H1 (cell line): ENCODE measurements around the gene CTNNA3. TPM values are rescaled to one million over a fixed set of nuclear protein-coding genes. Genes with fewer than 3 reads are reported as not detected.

Experiments used
- CTCF ChIA-PET: fragments of 300-600 bp; sonication (Branson Sonifier 250); formaldehyde crosslinking; loops from one replicate; lab custom pipeline; 2021; ENCODE audit not compliant: partially characterized antibody; lab: Charles Lee
- POLR2A ChIA-PET: fragments of 300-600 bp; sonication (Branson Sonifier 250); formaldehyde crosslinking; loops from one replicate; lab custom pipeline; 2021; ENCODE audit warnings: inconsistent platforms; ENCODE audit not compliant: partially characterized antibody; lab: Charles Lee
- DNase-seq, 2 experiments: peaks; one replicate each; pipeline versions ENCODE4 v3.0.0 to v3.0.0-alpha.2; 2010 to 2022; ENCODE audit warnings: low spot score in 2 of 2, low read depth in 1 of 2, mixed read lengths in 1 of 2
- FAIRE-seq: peaks from 2 replicates; lab custom pipeline; 2011; peaks lifted over from hg19 to GRCh38; lab: Jason Lieb, UNC
- H2AFZ ChIP-seq: 2 replicates; pipeline ENCODE4 v1.8.1; 2012; ENCODE audit warnings: low read length, inconsistent platforms
- H2AK5ac ChIP-seq: 2 replicates; pipeline ENCODE4 v1.6.1; 2013; ENCODE audit warnings: low read depth, low read length
- H2BK120ac ChIP-seq: replicated peaks from 2 replicates; pipeline ENCODE3; 2013; ENCODE audit warnings: low read depth, low read length, inconsistent platforms
- H2BK12ac ChIP-seq: 2 replicates; pipeline ENCODE4 v1.6.1; 2013; ENCODE audit warnings: low read depth, low read length
- H2BK15ac ChIP-seq: 2 replicates; pipeline ENCODE4 v1.6.1; 2013; ENCODE audit warnings: low read length
- H2BK20ac ChIP-seq: 2 replicates; pipeline ENCODE4 v1.6.1; 2013; ENCODE audit warnings: low read length
- H2BK5ac ChIP-seq: 2 replicates; pipeline ENCODE4 v1.6.1; 2013; ENCODE audit warnings: low read depth, low read length
- H3K14ac ChIP-seq: 2 replicates; pipeline ENCODE4 v1.6.1; 2013; ENCODE audit warnings: inconsistent platforms; ENCODE audit not compliant: insufficient read length
- H3K18ac ChIP-seq: 2 replicates; pipeline ENCODE4 v1.6.1; 2013; ENCODE audit warnings: low read length; ENCODE audit errors: extremely low read depth
- H3K23ac ChIP-seq: 2 replicates; pipeline ENCODE4 v1.6.1; 2013; ENCODE audit warnings: inconsistent platforms; ENCODE audit not compliant: insufficient read length
- H3K23me2 ChIP-seq: 2 replicates; pipeline ENCODE4 v1.6.1; 2013; ENCODE audit warnings: low read depth, low read length
- H3K27ac ChIP-seq: 2 replicates; pipeline ENCODE4 v1.6.1; 2011; ENCODE audit warnings: low read depth, low read length, inconsistent platforms
- H3K27me3 ChIP-seq, 4 experiments: replicated peaks in 1 of 4; 1 replicate in 1 of 4; 2 replicates in 3 of 4; pipeline versions ENCODE4 v1.6.1 to v1.8.1; 2011 to 2013; ENCODE audit warnings: low read length in 3 of 4, mild to moderate bottlenecking in 3 of 4, inconsistent platforms in 2 of 4, mixed read lengths in 2 of 4, moderate library complexity in 1 of 4; ENCODE audit not compliant: control insufficient read depth in 3 of 4, insufficient read depth in 3 of 4; ENCODE audit errors: extremely low read depth in 1 of 4
- H3K36me3 ChIP-seq, 4 experiments: 2 replicates each; pipeline versions ENCODE4 v1.6.1 to v1.8.1; 2011 to 2013; ENCODE audit warnings: mild to moderate bottlenecking in 4 of 4, low read length in 3 of 4, moderate library complexity in 2 of 4, control low read depth in 1 of 4, inconsistent platforms in 1 of 4; ENCODE audit not compliant: insufficient read depth in 4 of 4, control insufficient read depth in 2 of 4
- H3K4ac ChIP-seq: replicated peaks from 2 replicates; pipeline ENCODE3; 2013; ENCODE audit warnings: low read length, low read depth, mixed read lengths, inconsistent platforms; ENCODE audit not compliant: insufficient read length
- H3K4me1 ChIP-seq, 4 experiments: replicated peaks in 1 of 4; 1 replicate in 1 of 4; 2 replicates in 3 of 4; pipeline versions ENCODE4 v1.6.1 to v1.8.1; 2011 to 2013; ENCODE audit warnings: low read length in 3 of 4, inconsistent platforms in 2 of 4, mixed read lengths in 1 of 4; ENCODE audit not compliant: insufficient read depth in 4 of 4, control insufficient read depth in 3 of 4
- H3K4me2 ChIP-seq, 2 experiments: 2 replicates each; pipeline versions ENCODE4 v1.6.1 to v1.8.1; 2011 to 2013; ENCODE audit warnings: low read depth in 2 of 2, low read length in 2 of 2, control low read depth in 1 of 2, inconsistent platforms in 1 of 2, mild to moderate bottlenecking in 1 of 2; ENCODE audit not compliant: insufficient read depth in 1 of 2
- H3K4me3 ChIP-seq, 4 experiments: fragments of 200-600, 300-600 bp in 1 of 4; sonication (generic), shearing (Covaris generic), sonication (Bioruptor Twin) in 1 of 4; 2 replicates each; pipeline versions ENCODE4 v1.5.1 to v1.8.1; 2011 to 2016; ENCODE audit warnings: low read length in 4 of 4, low read depth in 3 of 4, control low read depth in 2 of 4, inconsistent platforms in 2 of 4, mild to moderate bottlenecking in 2 of 4, mixed read lengths in 1 of 4, moderate library complexity in 1 of 4; ENCODE audit not compliant: insufficient read depth in 2 of 4; ENCODE audit errors: extremely low read depth in 1 of 4
- H3K56ac ChIP-seq: replicated peaks from 2 replicates; pipeline ENCODE3; 2013; ENCODE audit warnings: low read depth, mild to moderate bottlenecking, mixed read lengths, low read length, inconsistent platforms; ENCODE audit not compliant: insufficient read length
- H3K79me1 ChIP-seq: 2 replicates; pipeline ENCODE4 v1.6.1; 2013; ENCODE audit warnings: low read depth, low read length, control low read depth
- H3K79me2 ChIP-seq, 2 experiments: 2 replicates each; pipeline versions ENCODE4 v1.6.1 to v1.8.1; 2012 to 2013; ENCODE audit warnings: low read length in 2 of 2, mild to moderate bottlenecking in 2 of 2, inconsistent platforms in 1 of 2; ENCODE audit not compliant: insufficient read depth in 2 of 2, control insufficient read depth in 1 of 2
- H3K9ac ChIP-seq, 4 experiments: replicated peaks in 1 of 4; 1 replicate in 1 of 4; 2 replicates in 3 of 4; pipeline versions ENCODE4 v1.6.1 to v1.8.1; 2011 to 2013; ENCODE audit warnings: low read depth in 3 of 4, low read length in 3 of 4, control low read depth in 2 of 4, mild to moderate bottlenecking in 2 of 4, moderate library complexity in 2 of 4, inconsistent platforms in 1 of 4; ENCODE audit errors: extremely low read depth in 1 of 4
- H3K9me3 ChIP-seq, 2 experiments: 2 replicates each; pipeline versions ENCODE4 v1.6.1 to v1.8.1; 2012 to 2013; ENCODE audit warnings: mild to moderate bottlenecking in 2 of 2, moderate library complexity in 2 of 2, control low read depth in 1 of 2, inconsistent platforms in 1 of 2, low read depth in 1 of 2, low read length in 1 of 2, mixed read lengths in 1 of 2; ENCODE audit not compliant: insufficient read depth in 2 of 2
- H4K20me1 ChIP-seq, 2 experiments: replicated peaks in 1 of 2; 2 replicates each; pipeline versions ENCODE3 to v1.8.1; 2011 to 2013; ENCODE audit warnings: inconsistent platforms in 2 of 2, low read length in 2 of 2, mild to moderate bottlenecking in 1 of 2; ENCODE audit not compliant: insufficient read depth in 2 of 2, control insufficient read depth in 1 of 2
- H4K5ac ChIP-seq: 2 replicates; pipeline ENCODE4 v1.6.1; 2013; ENCODE audit warnings: low read length, low read depth, mixed read lengths, inconsistent platforms; ENCODE audit not compliant: insufficient read length
- H4K8ac ChIP-seq: 2 replicates; pipeline ENCODE4 v1.8.0; 2013; ENCODE audit warnings: mild to moderate bottlenecking, moderate library complexity, low read length, inconsistent platforms; ENCODE audit not compliant: insufficient read depth; ENCODE audit errors: extremely low read depth
- H4K91ac ChIP-seq: replicated peaks from 2 replicates; pipeline ENCODE3; 2013; ENCODE audit warnings: low read length, mixed read lengths, inconsistent platforms; ENCODE audit not compliant: insufficient read length
- CBX8 ChIP-seq: fragments of 300-800, 300-1000 bp; sonication (generic); IDR thresholded peaks from 2 replicates; pipeline ENCODE4 v1.7.1; 2016; ENCODE audit warnings: low read depth, low read length, borderline replicate concordance
- EZH2 ChIP-seq: fragments of 200-600 bp; sonication (generic); IDR thresholded peaks from 2 replicates; pipeline ENCODE4 v1.7.1; 2012; ENCODE audit warnings: low read depth, mild to moderate bottlenecking, moderate library complexity, low read length, inconsistent platforms; ENCODE audit not compliant: severe bottlenecking
- HDAC6 ChIP-seq: IDR thresholded peaks from one replicate; pipeline ENCODE4 v1.7.1; 2012; ENCODE audit warnings: low read depth, mild to moderate bottlenecking, inconsistent platforms, low read length, moderate library complexity
- KDM4A ChIP-seq: IDR thresholded peaks from one replicate; pipeline ENCODE4 v1.7.1; 2012; ENCODE audit warnings: low read depth, mild to moderate bottlenecking, moderate library complexity, low read length, inconsistent platforms; ENCODE audit not compliant: severe bottlenecking
- MAX ChIP-seq: IDR thresholded peaks from 2 replicates; pipeline ENCODE4 v1.6.1; 2012; ENCODE audit warnings: inconsistent platforms
- POU5F1 ChIP-seq: IDR thresholded peaks from 2 replicates; pipeline ENCODE4 v1.6.1; 2011; ENCODE audit warnings: low read depth, mild to moderate bottlenecking, low read length, moderate library complexity
- RAD21 ChIP-seq, 2 experiments: IDR thresholded peaks in 1 of 2; conservative IDR thresholded peaks in 1 of 2; 2 replicates each; pipeline ENCODE4 v1.6.1; 2011; ENCODE audit warnings: low read depth in 2 of 2, low read length in 2 of 2, improper control_type of control experiment in 1 of 2, inconsistent platforms in 1 of 2, mild to moderate bottlenecking in 1 of 2, moderate library complexity in 1 of 2
- SAP30 ChIP-seq: fragments of 300-600 bp; sonication (generic); IDR thresholded peaks from 2 replicates; pipeline ENCODE4 v1.7.1; 2012; ENCODE audit warnings: low read length, moderate library complexity, mild to moderate bottlenecking, inconsistent platforms; ENCODE audit not compliant: insufficient read depth, insufficient replicate concordance
- SIRT6 ChIP-seq: IDR thresholded peaks from one replicate; pipeline ENCODE4 v1.7.1; 2012; ENCODE audit warnings: low read length, inconsistent platforms
- polyA plus RNA-seq, 7 experiments: library from polyadenylated mRNA; depleted of rRNA in 3 of 7; stranded (reverse) in 5 of 7; unstranded in 2 of 7; fragments of >200 nt in 5 of 7; fragments of 200-250 nt in 2 of 7; gene quantifications; 1 replicate in 5 of 7; 2 replicates in 1 of 7; 4 replicates in 1 of 7; pipeline versions ENCODE4 v1.2.1 to v1.2.3, GENCODE V29; 2011 to 2013; ENCODE audit warnings: missing spikeins in 2 of 7, mixed read lengths in 2 of 7
- total RNA-seq: library from RNA; stranded (reverse); fragmentation: NEBNext Ultra II Directional; extraction: Animal tissue kit (Norgen Biotek cat#: 25700); gene quantifications from 2 replicates; pipeline ENCODE4 v1.2.1, GENCODE V29; 2021

Gene CTNNA3
- total and polyA plus RNA-seq, 2 of the 8 experiments (the other 6 are each of a cell fraction or from before 2014, with no cell fraction given): 1.3 to 1.5 TPM

- Histone ChIP-seq H4K8ac (no peak overlapping the region), H2BK5ac (no peak overlapping the region), H3K9me3 (no peaks in the 10 kb centered on the region), H3K23ac (no peak overlapping the region), H3K4me3 (no peak overlapping the region), H3K9ac (no peak overlapping the region), H3K27me3 (no peaks in the 10 kb centered on the region), H3K14ac (no peak overlapping the region), H3K27ac (no peak overlapping the region), H3K56ac (no peak overlapping the region), H2BK20ac (no peak overlapping the region), H2AK5ac (no peak overlapping the region), H3K18ac (no peak overlapping the region), H2BK15ac (no peak overlapping the region), H2AFZ (no peak overlapping the region), H3K4me2 (no peak overlapping the region), H4K91ac (no peak overlapping the region), H2BK12ac (no peak overlapping the region), H3K79me2 (no peaks in the 10 kb centered on the region), H3K4me1 (no peaks in the 10 kb centered on the region), H3K79me1 (no peaks in the 10 kb centered on the region), H3K36me3 (no peaks in the 10 kb centered on the region), H4K20me1 (no peaks in the 10 kb centered on the region), H4K5ac (no peak overlapping the region), H3K4ac (no peak overlapping the region), H2BK120ac (no peak overlapping the region), H3K23me2 (no peaks in the 10 kb centered on the region)
- CTCF ChIA-PET: no interaction called here
- FAIRE-seq (no peak), DNase-seq (no peak)
- TF ChIP-seq HDAC6 (no peak), SAP30 (no peak), MAX (no peak), KDM4A (no peak), RAD21 (IDR thresholded peaks at IDR 0.05 in 1 of 2, conservative IDR thresholded peaks at IDR 0.05 in 1 of 2; ENCODE audit: low read depth in 2 of 2, low read length in 2 of 2) (no peak), SIRT6 (no peak), EZH2 (no peak), CBX8 (no peak), POU5F1 (no peak)
- POLR2A ChIA-PET: no interaction called here
Measured at GRCh38 chr10:67043041-67043440, 653.0 kb downstream of the CTNNA3 start.
